IPS DF 6.9 (cell line): Measurements from ENCODE around the gene SLAMF1.
"Not testable (repeated sequence)": the region's sequence is repeated elsewhere in the genome, so short reads cannot be mapped to it uniquely, and the experiment has no call there.

Experiments
- DNase-seq: peaks from one replicate; pipeline ENCODE4 v3.0.0-alpha.2; 2013; ENCODE audit warnings: low read depth, low spot score
- H3K27ac ChIP-seq: one replicate; pipeline ENCODE4 v1.5.1; 2013; ENCODE audit warnings: low read length, control low read depth
- H3K27me3 ChIP-seq: 2 replicates; pipeline ENCODE4 v1.6.1; 2013; ENCODE audit warnings: mild to moderate bottlenecking, low read length; ENCODE audit not compliant: control insufficient read depth, insufficient read depth
- H3K36me3 ChIP-seq: 2 replicates; pipeline ENCODE4 v1.6.1; 2013; ENCODE audit warnings: low read length; ENCODE audit not compliant: control insufficient read depth, insufficient read depth
- H3K4me1 ChIP-seq: 2 replicates; pipeline ENCODE4 v1.6.1; 2013; ENCODE audit warnings: low read length; ENCODE audit not compliant: control insufficient read depth, insufficient read depth
- H3K4me3 ChIP-seq: 2 replicates; pipeline ENCODE4 v1.5.1; 2013; ENCODE audit warnings: mild to moderate bottlenecking, low read length
- H3K9me3 ChIP-seq: 2 replicates; pipeline ENCODE4 v1.6.1; 2013; ENCODE audit warnings: low read length, inconsistent platforms; ENCODE audit not compliant: control insufficient read depth, insufficient read depth
- WGBS: extraction: QIAGEN DNeasy Blood & Tissue Kit; methylation state at CpG from one replicate; pipeline ENCODE4 v1.1.7; 2013; ENCODE audit warnings: mixed read lengths, missing lambda C conversion rate; ENCODE audit not compliant: insufficient read length, insufficient coverage; 5-methylcytosine and 5-hydroxymethylcytosine counted together

Gene SLAMF1

DNA sequence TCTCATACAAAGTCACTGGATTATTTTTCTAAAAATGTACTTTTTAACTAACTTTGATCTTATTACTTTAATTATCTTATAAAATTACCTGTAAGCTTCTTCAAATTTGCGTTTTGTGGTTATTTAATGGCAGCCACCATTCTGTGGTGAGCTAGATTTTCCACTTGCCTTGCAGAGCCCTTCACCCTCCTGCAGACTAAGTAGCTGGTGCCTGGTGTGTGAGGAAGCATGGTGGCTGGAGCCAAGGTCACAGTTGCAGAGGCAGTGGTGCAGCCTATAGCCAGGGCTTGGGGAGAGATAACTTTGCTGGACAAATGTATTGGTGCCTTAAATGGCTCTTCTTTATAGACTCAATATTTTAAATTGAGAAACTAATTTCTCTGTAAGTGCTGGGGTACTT lies 56.4 kb downstream of the SLAMF1 start:
- no peak for DNase-seq
- no peak overlapping the region for H3K27ac ChIP-seq
- WGBS: no CpG with 5 or more reads among the region's 1 CpG
- H3K36me3 ChIP-seq: no peaks in the 10 kb centered on the region
- no peaks in the 10 kb centered on the region for H3K9me3 ChIP-seq
- no peak overlapping the region for H3K4me3 ChIP-seq
- no peaks in the 10 kb centered on the region for H3K27me3 ChIP-seq
- H3K4me1 ChIP-seq: no peaks in the 10 kb centered on the region

GRCh38 chr1:160588468-160588867 lies 58.4 kb downstream of the SLAMF1 start:
- H3K27me3 ChIP-seq: no peaks in the 10 kb centered on the region
- no peak overlapping the region for H3K4me3 ChIP-seq
- no peak for DNase-seq
- H3K27ac ChIP-seq: no peak overlapping the region
- no CpG with 5 or more reads among the region's 6 CpGs for WGBS
- no peaks in the 10 kb centered on the region for H3K9me3 ChIP-seq
- no peaks in the 10 kb centered on the region for H3K4me1 ChIP-seq
- H3K36me3 ChIP-seq: no peaks in the 10 kb centered on the region

DNA sequence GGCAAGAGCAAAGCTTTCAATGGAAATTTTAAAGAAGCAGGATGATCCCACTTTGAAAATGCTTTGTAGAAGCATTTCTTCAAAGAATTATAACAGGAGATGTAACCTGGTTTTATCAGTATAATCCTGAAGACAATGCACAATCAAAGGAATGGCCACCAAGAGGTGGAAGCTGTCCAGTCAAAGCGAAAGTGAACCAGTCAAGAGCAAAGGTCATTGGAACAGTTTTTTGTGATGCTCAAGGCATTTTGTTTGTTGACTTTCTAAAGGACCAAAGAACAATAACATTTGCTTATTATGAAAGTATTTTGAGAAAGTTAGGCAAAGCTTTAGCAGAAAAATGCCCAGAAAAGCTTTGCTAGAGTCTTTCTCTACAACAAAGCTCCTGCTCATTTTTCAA lies 62.1 kb downstream of the SLAMF1 start:
- DNase-seq: no peak
- WGBS: no CpG with 5 or more reads among the region's 1 CpG
- H3K4me3 ChIP-seq: no peak overlapping the region
- no peaks in the 10 kb centered on the region for H3K36me3 ChIP-seq
- no peaks in the 10 kb centered on the region for H3K27me3 ChIP-seq
- H3K4me1 ChIP-seq: no peaks in the 10 kb centered on the region
- H3K9me3 ChIP-seq: no peaks in the 10 kb centered on the region
- no peak overlapping the region for H3K27ac ChIP-seq

GRCh38 chr1:160582976-160583375 lies 63.9 kb downstream of the SLAMF1 start:
- H3K9me3 ChIP-seq: not testable (repeated sequence)

GRCh38 chr1:160581961-160582360 lies 64.9 kb downstream of the SLAMF1 start:
- H3K27ac ChIP-seq: no peak overlapping the region
- WGBS: no CpG with 5 or more reads among the region's 2 CpGs
- H3K9me3 ChIP-seq: no peaks in the 10 kb centered on the region
- no peaks in the 10 kb centered on the region for H3K4me1 ChIP-seq
- DNase-seq: no peak
- H3K4me3 ChIP-seq: no peak overlapping the region
- no peaks in the 10 kb centered on the region for H3K27me3 ChIP-seq
- no peaks in the 10 kb centered on the region for H3K36me3 ChIP-seq

More at GRCh38 chr1:160582976-160583375, 63.9 kb downstream of the SLAMF1 start:
- H3K27me3 ChIP-seq, H3K27ac ChIP-seq, H3K36me3 ChIP-seq, DNase-seq, H3K4me3 ChIP-seq, H3K4me1 ChIP-seq: not testable (repeated sequence)
- no CpG with 5 or more reads among the region's 2 CpGs for WGBS

DNA sequence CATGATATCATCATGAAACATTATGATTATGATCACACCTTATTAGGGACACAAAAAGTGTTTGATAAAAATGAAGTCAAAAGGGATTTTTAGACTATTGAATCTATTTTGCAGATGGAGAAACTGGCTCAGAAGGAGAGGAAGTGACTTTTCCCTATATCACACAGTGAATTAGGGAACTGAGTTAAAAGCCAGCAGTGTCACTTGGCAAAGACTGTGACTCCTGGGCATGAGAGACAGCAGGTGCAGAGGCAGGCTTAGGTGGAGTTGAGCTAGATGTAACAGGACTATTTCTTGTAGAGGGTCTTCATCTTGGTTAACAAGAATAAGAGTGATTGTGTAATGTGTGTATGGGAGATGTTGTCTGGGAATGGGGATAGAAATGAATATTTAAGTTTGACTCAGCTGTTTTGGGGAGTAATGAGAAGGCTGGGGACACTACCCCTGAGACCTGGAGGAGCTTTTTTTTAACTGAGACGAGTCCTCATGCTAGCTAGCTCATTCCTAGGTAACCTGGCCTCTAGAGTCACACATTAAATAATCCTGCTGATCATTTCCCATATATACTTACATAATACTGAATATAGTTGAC lies 66.5 kb downstream of the SLAMF1 start:
- Histone ChIP-seq H3K4me1 (no peaks in the 10 kb centered on the region), H3K27me3 (no peaks in the 10 kb centered on the region), H3K9me3 (no peaks in the 10 kb centered on the region), H3K4me3 (no peak overlapping the region), H3K36me3 (no peaks in the 10 kb centered on the region), H3K27ac (no peak overlapping the region)
- no peak for DNase-seq
- WGBS: no CpG with 5 or more reads among the region's 1 CpG

- no peak within 1 kb of the TSS for H3K27ac ChIP-seq
- no peak within 1 kb of the TSS for H3K4me3 ChIP-seq
- no peak for DNase-seq
- no CpG with 5 or more reads among the region's 3 CpGs for WGBS
- no peaks in the 10 kb centered on the region for H3K9me3 ChIP-seq
- no peaks in the 10 kb centered on the region for H3K36me3 ChIP-seq
- H3K4me1 ChIP-seq: no peaks in the 10 kb centered on the region
- H3K27me3 ChIP-seq: no peaks in the 10 kb centered on the region
Measured at GRCh38 chr1:160579216-160579701, 67.6 kb downstream of the SLAMF1 start, which contains the start of gene CD84. Gene CD84 (minus strand): TSS chr1:160579496. CDS start chr1:160579437, 59 bp downstream.

- no peak overlapping the region for H3K4me3 ChIP-seq
- no peak for DNase-seq
- no peak overlapping the region for H3K27ac ChIP-seq
- no CpG with 5 or more reads among the region's 3 CpGs for WGBS
- no peaks in the 10 kb centered on the region for H3K4me1 ChIP-seq
- H3K9me3 ChIP-seq: no peaks in the 10 kb centered on the region
- H3K27me3 ChIP-seq: no peaks in the 10 kb centered on the region
- no peaks in the 10 kb centered on the region for H3K36me3 ChIP-seq
Measured at GRCh38 chr1:160578525-160579191, 68.2 kb downstream of the SLAMF1 start.

- no peak for DNase-seq
- H3K4me3 ChIP-seq: no peak overlapping the region
- no CpG with 5 or more reads among the region's 3 CpGs for whole genome bisulfite sequencing
- H3K9me3 ChIP-seq: no peaks in the 10 kb centered on the region
- H3K4me1 ChIP-seq: no peaks in the 10 kb centered on the region
- no peak overlapping the region for H3K27ac ChIP-seq
- H3K27me3 ChIP-seq: no peaks in the 10 kb centered on the region
- no peaks in the 10 kb centered on the region for H3K36me3 ChIP-seq
Measured at GRCh38 chr1:160578175-160578524, 68.7 kb downstream of the SLAMF1 start.

- H3K27ac ChIP-seq: no peak overlapping the region
- H3K27me3 ChIP-seq: no peaks in the 10 kb centered on the region
- no peaks in the 10 kb centered on the region for H3K9me3 ChIP-seq
- DNase-seq: no peak
- H3K4me1 ChIP-seq: no peaks in the 10 kb centered on the region
- no CpG with 5 or more reads among the region's 2 CpGs for WGBS
- H3K36me3 ChIP-seq: no peaks in the 10 kb centered on the region
- no peak overlapping the region for H3K4me3 ChIP-seq
Measured at GRCh38 chr1:160577671-160578070, 69.2 kb downstream of the SLAMF1 start.

DNA sequence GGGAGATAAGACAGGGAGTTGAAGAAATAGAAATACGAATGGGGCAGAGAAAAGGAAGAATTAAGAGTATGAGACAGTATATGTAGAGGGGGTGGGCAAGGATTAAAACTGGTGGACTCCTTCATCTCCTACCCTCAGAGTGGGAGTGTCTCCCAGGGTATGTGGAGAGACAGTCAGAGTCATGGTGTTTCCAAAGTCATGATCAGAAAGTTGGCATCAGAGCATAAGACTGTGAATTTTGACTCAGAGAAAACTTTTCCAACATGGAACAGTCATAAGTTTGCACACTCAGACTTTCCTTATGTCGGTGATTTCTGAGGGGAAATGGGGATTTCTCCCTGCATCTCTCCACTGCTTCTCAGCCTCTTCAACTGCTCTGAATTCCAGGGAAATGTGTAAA lies 70.0 kb downstream of the SLAMF1 start:
- Histone ChIP-seq H3K4me3 (no peak overlapping the region), H3K27ac (no peak overlapping the region), H3K9me3 (no peaks in the 10 kb centered on the region), H3K4me1 (no peaks in the 10 kb centered on the region), H3K27me3 (no peaks in the 10 kb centered on the region), H3K36me3 (no peaks in the 10 kb centered on the region)
- WGBS: no CpG with 5 or more reads among the region's 2 CpGs
- DNase-seq: no peak
